SK-N-SH treated with all-trans-retinoic acid at 6 μM for 48 hours (cell line): ENCODE measurements around the gene ARPC2.

Source experiments
- BACH2 ChIP-seq: fragments of 250-450 bp; sonication (Bioruptor Pico); IDR thresholded peaks from 2 replicates; pipeline ENCODE4 v1.9.0; 2021; ENCODE audit warnings: mild to moderate bottlenecking, borderline replicate concordance
- GLIS3 ChIP-seq: fragments of 250-450 bp; sonication (Bioruptor Pico); IDR thresholded peaks from 2 replicates; pipeline ENCODE4 v1.5.0; 2020; ENCODE audit warnings: mild to moderate bottlenecking, moderate library complexity
- ISL1 ChIP-seq: fragments of 250-450 bp; sonication (Bioruptor Pico); IDR thresholded peaks from 2 replicates; pipeline ENCODE4 v2.1.2; 2022; ENCODE audit warnings: mild to moderate bottlenecking, moderate library complexity
- OSR1 ChIP-seq: fragments of 250-450 bp; sonication (Bioruptor Pico); IDR thresholded peaks from 2 replicates; pipeline ENCODE4 v1.8.0; 2022; ENCODE audit warnings: moderate library complexity, mild to moderate bottlenecking, inconsistent platforms
- RARB ChIP-seq: fragments of 250-450 bp; sonication (Bioruptor Pico); IDR thresholded peaks from 2 replicates; pipeline ENCODE4 v1.8.0; 2021; ENCODE audit warnings: mild to moderate bottlenecking, moderate library complexity
- SNAI2 ChIP-seq: fragments of 250-450 bp; sonication (Bioruptor Pico); IDR thresholded peaks from 2 replicates; pipeline ENCODE4 v1.5.0; 2020; ENCODE audit warnings: mild to moderate bottlenecking, moderate library complexity
- ZC3H10 ChIP-seq: fragments of 250-450 bp; sonication (Bioruptor Pico); IDR thresholded peaks from 2 replicates; pipeline ENCODE4 v1.5.1; 2021; ENCODE audit warnings: mild to moderate bottlenecking, moderate library complexity
- ZFP3 ChIP-seq: fragments of 250-450 bp; sonication (Bioruptor Pico); IDR thresholded peaks from 2 replicates; pipeline ENCODE4 v1.5.0; 2020; ENCODE audit warnings: mild to moderate bottlenecking, moderate library complexity
- ZFP30 ChIP-seq: fragments of 450-650 bp; formaldehyde crosslinking; IDR thresholded peaks from 2 replicates; pipeline ENCODE4 v1.5.0; 2022; ENCODE audit warnings: mild to moderate bottlenecking, moderate library complexity
- ZNF70 ChIP-seq: fragments of 450-650 bp; formaldehyde crosslinking; IDR thresholded peaks from 2 replicates; pipeline ENCODE4 v1.5.0; 2020; ENCODE audit warnings: mild to moderate bottlenecking, moderate library complexity
- TF ChIP-seq, protein P1 (sequence below): fragments of 250-450 bp; sonication (Bioruptor Pico); IDR thresholded peaks from 2 replicates; pipeline ENCODE4 v1.5.1; 2021; ENCODE audit warnings: mild to moderate bottlenecking, moderate library complexity
- TF ChIP-seq, protein P2 (sequence below): fragments of 250-450 bp; sonication (Bioruptor Pico); IDR thresholded peaks from 2 replicates; pipeline ENCODE4 v1.5.1; 2020; ENCODE audit warnings: low read depth, mild to moderate bottlenecking, moderate library complexity
- TF ChIP-seq, protein P3 (sequence below): fragments of 250-450 bp; sonication (Bioruptor Pico); IDR thresholded peaks from 2 replicates; pipeline ENCODE4 v1.8.0; 2020; ENCODE audit warnings: mild to moderate bottlenecking, moderate library complexity, borderline replicate concordance

DNA sequence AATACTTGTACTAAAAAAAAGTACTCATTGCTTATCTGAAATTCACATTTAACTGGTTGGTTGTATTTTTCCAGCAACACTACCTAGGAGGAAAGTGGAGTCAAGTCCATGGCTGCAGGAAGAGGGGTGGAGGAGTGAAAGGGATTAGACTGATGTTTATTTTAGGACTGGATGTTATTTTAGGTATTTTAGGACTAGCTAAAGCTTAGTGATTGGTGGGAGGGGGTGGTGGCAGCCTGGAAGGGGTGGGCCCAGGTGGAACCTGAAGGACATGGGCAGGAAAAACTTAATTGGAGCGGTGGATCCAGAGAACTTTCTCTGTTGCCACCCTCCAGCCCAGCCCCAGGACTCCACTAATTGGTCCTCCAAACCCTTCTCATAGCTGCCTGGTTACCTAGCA is 79.2 kb downstream of the ARPC2 start:
- TF ChIP-seq, protein P1, sequence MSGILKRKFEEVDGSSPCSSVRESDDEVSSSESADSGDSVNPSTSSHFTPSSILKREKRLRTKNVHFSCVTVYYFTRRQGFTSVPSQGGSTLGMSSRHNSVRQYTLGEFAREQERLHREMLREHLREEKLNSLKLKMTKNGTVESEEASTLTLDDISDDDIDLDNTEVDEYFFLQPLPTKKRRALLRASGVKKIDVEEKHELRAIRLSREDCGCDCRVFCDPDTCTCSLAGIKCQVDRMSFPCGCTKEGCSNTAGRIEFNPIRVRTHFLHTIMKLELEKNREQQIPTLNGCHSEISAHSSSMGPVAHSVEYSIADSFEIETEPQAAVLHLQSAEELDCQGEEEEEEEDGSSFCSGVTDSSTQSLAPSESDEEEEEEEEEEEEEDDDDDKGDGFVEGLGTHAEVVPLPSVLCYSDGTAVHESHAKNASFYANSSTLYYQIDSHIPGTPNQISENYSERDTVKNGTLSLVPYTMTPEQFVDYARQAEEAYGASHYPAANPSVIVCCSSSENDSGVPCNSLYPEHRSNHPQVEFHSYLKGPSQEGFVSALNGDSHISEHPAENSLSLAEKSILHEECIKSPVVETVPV = no peak
- TF ChIP-seq ZNF70 = no peak
- TF ChIP-seq, protein P2, sequence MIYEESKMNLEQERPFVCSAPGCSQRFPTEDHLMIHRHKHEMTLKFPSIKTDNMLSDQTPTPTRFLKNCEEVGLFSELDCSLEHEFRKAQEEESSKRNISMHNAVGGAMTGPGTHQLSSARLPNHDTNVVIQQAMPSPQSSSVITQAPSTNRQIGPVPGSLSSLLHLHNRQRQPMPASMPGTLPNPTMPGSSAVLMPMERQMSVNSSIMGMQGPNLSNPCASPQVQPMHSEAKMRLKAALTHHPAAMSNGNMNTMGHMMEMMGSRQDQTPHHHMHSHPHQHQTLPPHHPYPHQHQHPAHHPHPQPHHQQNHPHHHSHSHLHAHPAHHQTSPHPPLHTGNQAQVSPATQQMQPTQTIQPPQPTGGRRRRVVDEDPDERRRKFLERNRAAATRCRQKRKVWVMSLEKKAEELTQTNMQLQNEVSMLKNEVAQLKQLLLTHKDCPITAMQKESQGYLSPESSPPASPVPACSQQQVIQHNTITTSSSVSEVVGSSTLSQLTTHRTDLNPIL (CRISPR knock-in tag) = no peak
- TF ChIP-seq, protein P3, sequence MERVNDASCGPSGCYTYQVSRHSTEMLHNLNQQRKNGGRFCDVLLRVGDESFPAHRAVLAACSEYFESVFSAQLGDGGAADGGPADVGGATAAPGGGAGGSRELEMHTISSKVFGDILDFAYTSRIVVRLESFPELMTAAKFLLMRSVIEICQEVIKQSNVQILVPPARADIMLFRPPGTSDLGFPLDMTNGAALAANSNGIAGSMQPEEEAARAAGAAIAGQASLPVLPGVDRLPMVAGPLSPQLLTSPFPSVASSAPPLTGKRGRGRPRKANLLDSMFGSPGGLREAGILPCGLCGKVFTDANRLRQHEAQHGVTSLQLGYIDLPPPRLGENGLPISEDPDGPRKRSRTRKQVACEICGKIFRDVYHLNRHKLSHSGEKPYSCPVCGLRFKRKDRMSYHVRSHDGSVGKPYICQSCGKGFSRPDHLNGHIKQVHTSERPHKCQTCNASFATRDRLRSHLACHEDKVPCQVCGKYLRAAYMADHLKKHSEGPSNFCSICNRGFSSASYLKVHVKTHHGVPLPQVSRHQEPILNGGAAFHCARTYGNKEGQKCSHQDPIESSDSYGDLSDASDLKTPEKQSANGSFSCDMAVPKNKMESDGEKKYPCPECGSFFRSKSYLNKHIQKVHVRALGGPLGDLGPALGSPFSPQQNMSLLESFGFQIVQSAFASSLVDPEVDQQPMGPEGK (CRISPR knock-in tag) = no peak
- TF ChIP-seq ISL1 = no peak
- TF ChIP-seq ZFP3 (CRISPR knock-in tag) = no peak
- no peak for TF ChIP-seq ZC3H10 (CRISPR knock-in tag)
- TF ChIP-seq RARB (CRISPR knock-in tag) = no peak
- no peak for TF ChIP-seq BACH2
- TF ChIP-seq SNAI2 = no peak
- TF ChIP-seq GLIS3 (CRISPR knock-in tag) = no peak
- no peak for TF ChIP-seq OSR1 (CRISPR knock-in tag)
- TF ChIP-seq ZFP30 = no peak
